GM11168 (cell line): ENCODE measurements around the gene ZNF524.
"Not testable (repeated sequence)": the region's sequence is repeated elsewhere in the genome, so short reads cannot be mapped to it uniquely, and the experiment has no call there.

Experiments used
- in situ Hi-C: fragments of 300-500 bp; cut with MboI; formaldehyde crosslinking; loops from one replicate; pipeline ENCODE4 v1.12.0; 2022; ENCODE audit warnings: low sequenced_read_pairs; ENCODE audit not compliant: unreplicated experiment

Gene ZNF524

GRCh38 chr19:55581145-55581822, 18.8 kb upstream of the ZNF524 start:
- in situ Hi-C loops, result no loop called here

- in situ Hi-C loops, result no loop called here
These were observed 18.3 kb upstream of the ZNF524 start for GRCh38 chr19:55581823-55582223.

GRCh38 chr19:55582284-55582683, 17.8 kb upstream of the ZNF524 start:
- in situ Hi-C loops, result not testable (repeated sequence)

GRCh38 chr19:55583897-55584296, 16.2 kb upstream of the ZNF524 start:
- in situ Hi-C loops, result not testable (repeated sequence)

- in situ Hi-C loops, result no loop called here
These were observed 15.2 kb upstream of the ZNF524 start for GRCh38 chr19:55584871-55585270.

- in situ Hi-C loops, result no loop called here
These were observed 14.3 kb upstream of the ZNF524 start for GRCh38 chr19:55585658-55586339.

GRCh38 chr19:55586976-55587668, 13.0 kb upstream of the ZNF524 start:
- in situ Hi-C loops, result no loop called here

DNA sequence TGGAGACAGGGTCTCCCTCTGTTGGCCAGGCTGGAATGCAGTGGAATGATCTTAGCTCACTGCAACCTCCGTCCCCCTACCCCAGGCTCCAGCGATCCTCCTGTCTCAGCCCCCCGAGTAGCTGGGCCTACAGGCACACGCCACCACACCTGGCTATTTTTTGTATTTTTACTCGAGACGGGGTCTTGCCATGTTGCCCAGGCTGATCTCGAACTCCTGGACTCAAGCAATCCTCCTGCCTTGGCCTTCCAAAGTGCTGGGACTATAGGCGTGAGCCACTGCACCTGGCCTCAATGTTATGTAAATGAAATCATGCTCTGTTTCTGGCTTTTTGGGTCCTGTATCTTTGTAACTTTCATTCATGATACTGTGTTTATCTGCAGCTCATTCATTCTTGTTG, 11.3 kb upstream of the ZNF524 start:
- in situ Hi-C loops, result no loop called here

DNA sequence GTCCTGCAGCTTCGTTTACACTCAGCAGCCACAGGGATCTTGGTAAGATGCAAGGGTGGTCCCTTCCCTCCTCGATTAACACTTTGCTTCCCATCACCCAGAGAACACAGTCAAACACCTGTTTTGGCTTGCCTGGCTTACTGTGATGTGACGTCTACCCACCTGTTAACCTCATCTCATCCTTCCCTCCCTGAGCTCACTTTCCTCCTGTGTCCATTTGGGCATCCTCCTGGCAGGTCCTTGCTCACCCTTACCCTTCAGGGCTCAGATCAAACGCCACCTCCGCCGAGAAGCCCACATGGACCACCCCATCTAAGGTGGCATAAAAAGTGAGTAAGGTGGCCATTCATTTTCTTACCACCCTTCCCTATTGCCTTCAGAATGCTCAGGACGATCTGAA, 10.0 kb upstream of the ZNF524 start:
- in situ Hi-C loops, result no loop called here

DNA sequence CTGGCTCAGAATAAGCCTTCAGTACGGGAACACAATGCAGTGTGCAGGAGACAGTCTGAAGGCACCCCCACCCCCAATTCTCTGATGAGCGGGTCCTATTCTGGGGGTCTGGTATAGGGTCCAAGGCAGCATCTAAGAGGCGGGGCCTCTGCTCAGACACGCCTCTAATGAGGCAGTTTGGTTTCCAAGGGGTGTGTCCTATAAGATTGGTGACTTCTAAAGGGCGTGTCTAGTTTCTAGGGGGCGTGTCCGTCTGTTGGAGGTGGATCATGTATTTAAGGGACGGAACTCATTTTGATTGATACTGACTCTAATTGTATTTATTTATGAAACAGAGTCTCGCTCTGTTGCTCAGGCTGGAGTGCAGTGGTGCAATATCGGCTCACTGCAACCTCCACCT, 9.5 kb upstream of the ZNF524 start:
- in situ Hi-C loops, result no loop called here

- in situ Hi-C loops, result no loop called here
These were observed 8.5 kb upstream of the ZNF524 start for GRCh38 chr19:55591555-55591954.

GRCh38 chr19:55592391-55593090, 7.5 kb upstream of the ZNF524 start:
- in situ Hi-C loops, result no loop called here

- in situ Hi-C loops, result no loop called here
These were observed 6.9 kb upstream of the ZNF524 start for GRCh38 chr19:55593096-55593772.

DNA sequence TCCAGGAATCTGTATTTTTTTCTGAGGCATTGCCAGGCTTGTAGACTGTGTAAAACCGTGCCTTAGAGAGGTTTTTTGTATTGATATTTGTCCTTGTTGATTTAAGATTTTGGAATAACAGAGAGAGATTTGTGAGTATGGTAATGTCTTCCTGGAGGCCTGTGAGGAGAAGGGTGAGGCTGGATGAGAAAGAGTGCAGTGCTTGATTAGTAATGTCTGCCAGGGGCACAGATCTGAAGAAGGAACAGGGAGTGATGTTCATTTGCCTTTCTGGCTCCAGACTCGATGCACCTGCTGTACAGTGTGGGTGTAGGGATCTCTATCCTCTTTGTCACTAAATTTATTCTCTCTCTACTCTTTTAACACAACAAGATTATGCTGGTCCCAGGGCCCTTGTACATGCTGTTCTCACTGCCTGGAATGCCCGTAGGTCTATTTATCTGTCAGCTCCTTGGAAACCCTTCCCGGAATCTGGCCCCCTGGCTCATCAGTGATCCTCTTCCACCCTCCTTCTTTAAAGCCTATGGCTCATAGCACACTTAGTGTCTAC, 5.0 kb upstream of the ZNF524 start:
- in situ Hi-C loops, result no loop called here

- in situ Hi-C loops, result no loop called here
These were observed 3.8 kb upstream of the ZNF524 start for GRCh38 chr19:55596304-55596703.

DNA sequence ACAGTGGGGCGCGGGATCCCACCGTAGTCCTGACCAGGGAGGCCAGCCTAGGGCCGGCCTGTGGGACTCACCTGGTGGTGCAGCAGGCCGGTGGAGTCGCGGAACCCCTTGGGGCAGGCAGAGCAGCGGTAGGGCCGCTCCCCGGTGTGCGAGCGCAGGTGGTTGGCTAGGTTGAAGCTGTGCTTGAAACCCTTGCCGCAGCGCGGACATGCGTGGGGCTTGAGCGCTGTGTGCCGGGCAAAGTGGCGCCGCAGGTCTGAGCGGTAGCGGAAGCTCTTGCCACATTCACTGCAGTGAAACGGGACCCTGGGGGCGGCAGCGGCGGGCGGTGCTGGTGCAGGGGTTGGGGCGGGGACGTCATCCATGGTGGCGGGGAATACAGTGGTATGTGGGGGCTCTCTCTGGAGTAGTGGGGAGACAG, 2.6 kb upstream of the ZNF524 start:
- in situ Hi-C loops, result no loop called here

- in situ Hi-C loops, result no loop called here
These were observed 2.1 kb upstream of the ZNF524 start for GRCh38 chr19:55598034-55598433.

- in situ Hi-C loops, result no loop called here
These were observed 1.2 kb upstream of the ZNF524 start for GRCh38 chr19:55598719-55599467.

GRCh38 chr19:55599468-55599841, 633 bp upstream of the ZNF524 start, which contains the start of gene FIZ1:
Gene FIZ1, minus strand, starts transcription at chr19:55599517. Its CDS starts 1,652 bp downstream, at chr19:55597865.
- in situ Hi-C loops, result no loop called here
